ENCODE measurements around the gene KCTD13.
"Not testable (repeated sequence)": the region's sequence is repeated elsewhere in the genome, so short reads cannot be mapped to it uniquely, and the experiment has no call there.

Gene KCTD13, protein sequence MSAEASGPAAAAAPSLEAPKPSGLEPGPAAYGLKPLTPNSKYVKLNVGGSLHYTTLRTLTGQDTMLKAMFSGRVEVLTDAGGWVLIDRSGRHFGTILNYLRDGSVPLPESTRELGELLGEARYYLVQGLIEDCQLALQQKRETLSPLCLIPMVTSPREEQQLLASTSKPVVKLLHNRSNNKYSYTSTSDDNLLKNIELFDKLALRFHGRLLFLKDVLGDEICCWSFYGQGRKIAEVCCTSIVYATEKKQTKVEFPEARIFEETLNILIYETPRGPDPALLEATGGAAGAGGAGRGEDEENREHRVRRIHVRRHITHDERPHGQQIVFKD

DNA sequence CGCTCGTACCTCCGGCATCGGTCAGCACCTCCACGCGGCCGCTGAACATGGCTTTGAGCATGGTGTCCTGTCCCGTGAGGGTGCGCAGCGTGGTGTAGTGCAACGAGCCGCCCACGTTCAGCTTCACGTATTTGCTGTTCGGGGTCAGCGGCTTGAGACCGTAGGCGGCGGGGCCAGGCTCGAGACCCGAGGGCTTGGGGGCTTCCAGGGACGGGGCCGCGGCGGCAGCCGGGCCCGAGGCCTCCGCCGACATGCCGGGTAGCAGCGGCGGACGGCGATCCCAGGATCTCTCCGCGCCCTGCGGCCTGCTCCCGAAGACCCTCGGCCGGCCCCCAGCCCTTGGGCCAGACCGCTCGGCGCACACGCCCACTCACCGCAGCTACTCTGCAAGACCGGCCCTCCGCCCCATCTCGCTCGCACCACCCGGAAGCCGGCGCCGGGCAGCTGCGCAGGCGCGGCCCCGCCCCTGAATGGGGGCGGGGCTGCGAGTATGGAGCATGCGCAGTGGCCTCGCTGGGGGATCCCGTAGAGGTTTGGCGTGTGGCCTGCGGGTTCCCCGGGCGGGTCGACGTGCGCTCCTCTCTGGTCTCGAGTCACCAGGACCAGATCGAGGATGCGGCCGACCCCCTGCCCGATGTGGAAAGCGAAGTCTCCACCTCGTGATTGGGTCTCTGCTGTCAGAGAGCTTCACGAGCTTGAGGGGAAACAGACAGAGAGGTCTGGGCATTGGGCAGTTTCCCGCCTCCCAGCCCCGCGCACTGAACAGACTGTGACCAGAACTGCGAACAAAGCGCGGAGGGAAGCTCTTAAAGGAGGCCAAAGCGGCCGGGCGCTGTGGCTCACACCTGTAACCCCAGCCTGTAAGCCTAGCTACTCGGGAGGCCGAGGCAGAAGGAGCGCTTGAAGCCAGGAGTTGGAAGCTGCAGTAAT is at the start of gene KCTD13:
TSS of gene KCTD13 (minus strand) at position 446 of the 930 bp plus-strand sequence. CDS start at position 253, 193 bp downstream.
- peak; percentile 63 to 72 for DNase-seq (ENCODE audit: low read depth in 2 of 2, low spot score in 1 of 2)

- no peak for DNase-seq (ENCODE audit: low read depth in 2 of 2, low spot score in 1 of 2)
These were observed 49.1 kb upstream of the KCTD13 start for GRCh38 chr16:29975134-29975538.

DNA sequence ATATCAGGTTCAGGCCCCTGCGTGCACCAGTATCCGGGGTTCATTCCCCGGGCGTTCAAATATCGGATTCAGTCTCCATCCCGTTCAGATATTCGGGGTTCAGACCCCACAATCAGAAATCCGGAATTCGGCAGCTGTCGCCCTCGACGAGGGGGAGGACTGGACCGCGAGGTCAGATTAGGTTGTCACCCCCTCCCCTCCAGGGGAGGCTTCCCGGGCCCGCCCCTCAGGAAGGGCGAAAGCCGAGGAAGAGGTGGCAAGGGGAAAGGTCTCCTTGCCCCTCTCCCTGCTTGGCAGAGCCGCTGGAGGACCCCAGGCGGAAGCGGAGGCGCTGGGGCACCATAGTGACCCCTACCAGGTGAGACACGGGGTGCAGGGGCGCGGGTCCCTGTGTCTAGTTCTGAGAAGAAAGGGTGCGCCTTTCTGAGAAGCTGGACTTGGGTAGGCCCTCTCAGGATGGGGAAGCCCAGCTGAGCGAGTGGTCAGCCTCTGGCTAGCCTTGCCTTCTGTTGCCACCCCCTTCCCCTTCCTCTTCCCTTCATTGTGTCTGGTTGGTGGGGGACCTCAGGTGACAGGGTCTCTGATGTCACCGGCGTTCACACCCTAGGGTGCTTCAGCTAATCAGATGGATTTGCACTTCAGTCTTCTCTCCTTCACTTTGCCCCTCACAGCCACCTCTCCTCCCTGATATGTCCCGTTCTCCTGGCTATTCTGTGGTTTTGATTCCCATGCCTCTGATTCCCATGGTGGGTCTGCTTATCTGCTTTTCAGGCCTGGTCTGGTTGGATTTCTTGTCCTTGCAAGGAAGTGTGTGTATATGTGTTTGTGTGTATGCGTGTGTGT is 48.5 kb upstream of the KCTD13 start:
- DNase-seq (ENCODE audit: low read depth in 2 of 2, low spot score in 1 of 2): no peak

DNA sequence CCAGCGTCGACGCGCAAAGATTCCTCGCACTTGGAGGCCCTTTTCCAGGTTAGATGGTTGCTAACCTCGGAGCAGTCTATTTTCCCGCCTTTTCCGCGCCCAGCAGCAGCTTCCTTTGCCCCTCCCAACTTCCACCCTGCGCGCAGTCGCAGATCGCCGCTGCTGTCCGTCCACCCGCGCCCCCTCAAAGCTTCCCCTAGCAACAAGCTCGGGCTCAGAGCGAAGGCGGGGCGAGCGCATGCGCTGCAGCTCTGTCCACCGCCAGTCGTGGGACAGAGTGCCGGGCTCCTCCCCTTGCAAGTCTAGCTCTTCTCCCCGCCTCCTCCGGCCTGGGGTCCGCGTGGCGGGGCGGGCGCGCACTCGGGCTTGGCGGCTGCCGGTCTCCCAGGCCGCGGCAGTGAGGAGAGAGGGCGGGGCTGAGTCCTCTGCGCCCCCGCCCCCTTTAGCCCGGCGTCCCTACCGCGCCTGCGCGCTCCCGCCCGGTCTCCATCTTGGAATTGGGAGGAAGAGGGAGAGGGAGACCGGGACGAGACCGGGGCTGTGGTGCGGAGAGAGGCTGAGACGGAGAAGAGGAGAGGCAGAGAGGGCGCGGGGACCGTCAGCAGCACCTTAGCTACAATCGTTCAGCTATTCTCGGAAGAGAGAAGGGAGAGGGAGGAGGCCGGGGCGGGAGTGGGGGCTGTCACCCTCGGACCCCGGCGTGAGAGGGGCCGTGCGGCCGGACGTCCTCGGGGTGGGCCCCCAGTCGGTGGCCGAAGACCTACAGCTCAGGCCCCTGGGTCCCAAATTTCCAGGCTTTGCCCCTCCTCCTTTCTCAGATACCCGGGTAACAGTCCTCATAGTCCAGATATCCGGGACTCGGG is 47.6 kb upstream of the KCTD13 start, which contains the start of gene TAOK2:
TSS of gene TAOK2 (plus strand) at position 485 of the 863 bp plus-strand sequence. CDS start 3,905 bp downstream, outside the sequence.
- peak; percentile 76 to 92 for DNase-seq (ENCODE audit: low read depth in 2 of 2, low spot score in 1 of 2)

DNA sequence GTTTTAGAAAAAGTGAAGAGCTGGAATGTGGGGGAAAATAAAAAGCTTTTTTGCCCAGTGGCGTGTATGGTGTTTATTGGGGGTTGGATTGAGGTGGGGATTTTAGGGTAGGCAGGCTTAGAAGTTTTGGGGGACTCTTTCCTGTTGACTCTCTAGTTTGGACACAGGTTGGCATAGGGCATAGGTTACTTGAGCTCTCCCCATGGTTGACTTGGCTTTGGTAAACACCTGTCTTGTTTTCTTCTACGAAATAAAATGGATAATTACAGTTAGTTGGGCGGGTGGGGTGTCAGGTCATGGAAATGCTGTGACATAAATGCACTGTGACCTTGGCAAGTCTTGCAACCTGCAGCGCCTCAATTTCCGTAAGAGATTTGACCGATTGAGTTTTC is 47.0 kb upstream of the KCTD13 start:
- no peak for DNase-seq (ENCODE audit: low read depth in 2 of 2, low spot score in 1 of 2)

- no peak for DNase-seq (ENCODE audit: low read depth in 2 of 2, low spot score in 1 of 2)
These were observed 46.5 kb upstream of the KCTD13 start for GRCh38 chr16:29972500-29972899.

GRCh38 chr16:29971304-29971703 is 45.3 kb upstream of the KCTD13 start:
- no peak for DNase-seq (ENCODE audit: low read depth in 2 of 2, low spot score in 1 of 2)

DNA sequence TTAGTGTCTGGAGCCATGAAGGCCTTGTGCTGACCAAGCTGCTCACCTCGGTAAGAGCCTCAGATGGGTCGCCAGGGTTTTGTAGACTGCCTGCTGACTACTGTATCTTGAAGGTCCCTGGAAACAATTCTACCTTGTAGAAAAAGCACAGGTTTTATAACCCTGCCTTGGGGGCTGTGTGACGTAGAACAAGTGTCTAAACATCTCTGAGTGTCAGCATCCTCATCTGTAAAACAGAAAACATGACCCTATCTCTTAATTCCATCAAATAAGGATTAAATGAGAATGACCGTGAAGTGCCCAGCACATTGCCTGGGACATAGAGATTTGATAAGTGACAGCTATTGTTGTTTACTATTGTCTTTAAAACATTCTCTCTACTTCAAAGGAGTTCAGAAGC is 42.2 kb upstream of the KCTD13 start:
- DNase-seq (ENCODE audit: low read depth in 2 of 2, low spot score in 1 of 2): no peak

GRCh38 chr16:29963021-29963743 is 37.2 kb upstream of the KCTD13 start:
- DNase-seq (ENCODE audit: low read depth in 2 of 2, low spot score in 1 of 2): no peak

GRCh38 chr16:29962344-29962994 is 36.4 kb upstream of the KCTD13 start:
- DNase-seq (ENCODE audit: low read depth in 2 of 2, low spot score in 1 of 2): no peak

DNA sequence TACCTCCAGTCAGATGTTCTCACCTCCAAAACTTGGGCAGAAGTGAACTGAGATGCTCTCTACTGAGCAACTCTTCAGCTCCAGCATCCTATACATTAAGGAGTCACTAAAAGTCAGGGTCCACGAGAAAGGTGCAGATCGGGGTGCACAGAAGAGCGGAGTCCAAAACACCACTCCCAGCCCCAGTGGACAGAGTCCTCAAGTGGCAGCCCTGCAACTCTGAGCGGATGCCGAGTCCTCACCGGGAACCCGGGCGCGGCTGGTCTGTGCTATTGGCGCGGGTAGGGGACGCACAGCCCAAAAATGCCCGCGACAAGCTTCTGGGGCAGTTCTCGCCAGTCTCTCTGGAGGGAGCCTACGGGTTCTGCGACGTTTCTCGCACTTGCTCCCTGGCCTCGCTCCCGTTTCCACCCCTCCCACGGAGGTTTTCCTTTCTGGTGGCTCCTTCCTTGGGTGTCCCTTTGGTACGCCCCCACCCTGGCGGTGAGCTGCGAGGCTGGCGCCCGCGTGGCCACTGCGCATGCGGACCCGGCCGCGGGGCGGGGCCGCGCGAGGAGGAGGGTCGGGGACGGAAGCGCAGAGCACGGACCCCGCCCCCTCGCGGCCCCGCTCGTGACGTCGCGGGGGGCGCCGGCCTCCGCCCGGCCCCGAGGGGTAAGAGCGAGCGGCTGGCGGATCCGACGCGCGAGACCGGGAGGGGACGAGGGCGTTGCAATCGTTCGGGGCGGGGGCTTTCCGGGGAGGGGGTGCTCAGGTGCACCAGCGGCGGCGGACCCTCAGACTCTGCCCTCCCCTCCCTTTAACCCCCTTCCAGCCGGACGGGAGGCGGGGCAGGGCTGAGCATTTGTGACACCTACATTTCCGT is 35.7 kb upstream of the KCTD13 start, which contains the start of gene TMEM219:
TSS of gene TMEM219 (plus strand) at position 601 of the 865 bp plus-strand sequence. CDS start 1,065 bp downstream, outside the sequence.
- peak; percentile 83 to 85 for DNase-seq (ENCODE audit: low read depth in 2 of 2, low spot score in 1 of 2)

DNA sequence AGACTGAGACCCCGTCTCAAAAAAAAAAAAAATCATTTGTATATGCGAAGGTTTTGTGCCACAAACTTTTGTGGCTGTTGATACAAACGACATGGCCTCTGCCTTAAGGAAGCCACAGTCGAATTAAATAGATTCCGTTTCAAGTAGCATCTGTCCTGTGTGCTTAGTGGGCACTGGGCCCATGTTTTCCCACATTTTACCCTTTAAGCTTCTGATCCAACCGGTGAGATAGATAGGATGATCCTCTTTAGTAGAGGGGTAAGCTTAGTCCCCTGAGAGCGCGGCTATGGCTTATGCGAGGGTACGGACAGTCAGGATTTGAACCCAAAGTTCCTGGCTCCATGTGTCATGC is 35.1 kb upstream of the KCTD13 start:
- no peak for DNase-seq (ENCODE audit: low read depth in 2 of 2, low spot score in 1 of 2)

DNA sequence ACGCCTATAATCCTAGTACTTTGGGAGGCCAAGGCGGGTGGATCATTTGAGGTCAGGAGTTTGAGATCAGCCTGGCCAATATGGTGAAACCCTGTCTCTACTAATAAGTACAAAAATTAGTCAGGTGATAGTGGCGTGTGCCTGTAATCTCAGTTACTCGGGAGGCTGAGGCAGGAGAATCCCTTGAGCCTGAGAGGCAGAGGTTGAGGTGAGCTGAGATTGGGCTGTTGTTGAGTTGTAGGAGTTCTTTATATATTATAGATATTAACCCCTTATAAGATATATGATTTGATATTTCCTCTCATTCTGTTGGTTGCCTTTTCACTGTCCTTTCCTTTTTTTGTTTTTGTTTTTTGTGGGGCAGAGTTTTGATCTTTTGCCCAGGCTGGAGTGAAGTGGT is 33.8 kb upstream of the KCTD13 start:
- DNase-seq (ENCODE audit: low read depth in 2 of 2, low spot score in 1 of 2): not testable (repeated sequence)

GRCh38 chr16:29959293-29959692 is 33.3 kb upstream of the KCTD13 start:
- DNase-seq (ENCODE audit: low read depth in 2 of 2, low spot score in 1 of 2): no peak

- no peak for DNase-seq (ENCODE audit: low read depth in 2 of 2, low spot score in 1 of 2)
These were observed 32.7 kb upstream of the KCTD13 start for GRCh38 chr16:29958756-29959155.

GRCh38 chr16:29951625-29952365 is 25.8 kb upstream of the KCTD13 start:
- no peak for DNase-seq (ENCODE audit: low read depth in 2 of 2, low spot score in 1 of 2)

- no peak for DNase-seq (ENCODE audit: low read depth in 2 of 2, low spot score in 1 of 2)
These were observed 24.9 kb upstream of the KCTD13 start for GRCh38 chr16:29950806-29951461.
